Retinal pigment epithelial cell (primary cell): ENCODE data around the gene SPIB.

ENCODE experiments used
- DNase-seq: peaks from one replicate; pipeline ENCODE4 v3.0.0-alpha.2; 2010; ENCODE audit warnings: low read depth
- H3K4me3 ChIP-seq: 2 replicates; pipeline ENCODE4 v1.5.1; 2011; ENCODE audit warnings: mild to moderate bottlenecking, low read length, control low read depth, moderate library complexity
- CTCF ChIP-seq: conservative IDR thresholded peaks from 2 replicates; pipeline ENCODE4 v1.5.1; 2011; ENCODE audit warnings: low read depth, low read length, control low read depth, inconsistent platforms

SPIB gene

DNA sequence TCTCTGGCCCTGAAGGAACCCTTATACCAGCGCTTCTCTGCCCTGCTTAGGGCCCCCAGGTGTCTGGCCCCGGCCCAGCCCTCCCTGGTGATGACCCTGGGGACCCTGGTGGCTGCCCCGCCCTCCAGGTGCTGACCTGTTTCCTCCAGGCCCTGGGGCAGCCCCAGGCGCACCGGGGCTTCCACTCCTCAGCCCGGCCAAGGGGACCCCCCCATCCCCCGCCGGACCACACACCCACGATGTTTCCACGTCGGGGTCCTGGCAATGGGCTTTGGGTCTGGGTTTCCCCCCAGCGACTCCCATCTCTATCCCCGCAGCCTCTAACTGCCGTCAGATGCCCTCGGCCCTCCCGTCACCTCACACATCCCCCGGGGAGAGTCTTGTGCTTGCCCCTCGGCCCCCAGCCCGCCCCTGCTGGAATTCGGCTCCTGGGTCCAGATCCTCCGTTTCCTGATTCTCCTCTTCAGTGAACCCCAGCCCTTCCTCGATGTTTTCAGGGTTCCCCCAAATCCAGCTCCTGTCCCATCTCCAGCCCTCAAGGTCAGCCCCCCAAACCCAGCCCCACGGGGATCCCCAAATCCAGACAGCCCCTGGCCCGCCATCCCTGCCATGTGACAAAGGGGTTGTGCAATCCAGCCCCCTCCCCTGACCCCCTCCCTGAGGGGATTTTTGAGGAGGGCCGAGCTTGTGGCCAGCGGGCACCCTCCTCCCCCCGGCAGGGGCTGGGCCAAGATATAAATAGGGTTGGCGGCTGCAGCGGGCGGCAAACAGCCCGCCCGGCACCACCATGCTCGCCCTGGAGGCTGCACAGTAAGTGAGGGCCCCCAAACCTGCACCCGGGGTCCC, at the start of gene SPIB:
Gene SPIB (plus strand): TSS at position 763 of the 846 bp plus-strand sequence. CDS start 25 bp downstream, at position 788.
- H3K4me3 ChIP-seq: no peak within 1 kb of the TSS
- no peak for DNase-seq
- no peak for TF ChIP-seq CTCF

GRCh38 chr19:50371914-50372475, 46.7 kb upstream of the SPIB start:
- DNase-seq: no peak
- no peak overlapping the region for H3K4me3 ChIP-seq
- TF ChIP-seq CTCF: no peak

DNA sequence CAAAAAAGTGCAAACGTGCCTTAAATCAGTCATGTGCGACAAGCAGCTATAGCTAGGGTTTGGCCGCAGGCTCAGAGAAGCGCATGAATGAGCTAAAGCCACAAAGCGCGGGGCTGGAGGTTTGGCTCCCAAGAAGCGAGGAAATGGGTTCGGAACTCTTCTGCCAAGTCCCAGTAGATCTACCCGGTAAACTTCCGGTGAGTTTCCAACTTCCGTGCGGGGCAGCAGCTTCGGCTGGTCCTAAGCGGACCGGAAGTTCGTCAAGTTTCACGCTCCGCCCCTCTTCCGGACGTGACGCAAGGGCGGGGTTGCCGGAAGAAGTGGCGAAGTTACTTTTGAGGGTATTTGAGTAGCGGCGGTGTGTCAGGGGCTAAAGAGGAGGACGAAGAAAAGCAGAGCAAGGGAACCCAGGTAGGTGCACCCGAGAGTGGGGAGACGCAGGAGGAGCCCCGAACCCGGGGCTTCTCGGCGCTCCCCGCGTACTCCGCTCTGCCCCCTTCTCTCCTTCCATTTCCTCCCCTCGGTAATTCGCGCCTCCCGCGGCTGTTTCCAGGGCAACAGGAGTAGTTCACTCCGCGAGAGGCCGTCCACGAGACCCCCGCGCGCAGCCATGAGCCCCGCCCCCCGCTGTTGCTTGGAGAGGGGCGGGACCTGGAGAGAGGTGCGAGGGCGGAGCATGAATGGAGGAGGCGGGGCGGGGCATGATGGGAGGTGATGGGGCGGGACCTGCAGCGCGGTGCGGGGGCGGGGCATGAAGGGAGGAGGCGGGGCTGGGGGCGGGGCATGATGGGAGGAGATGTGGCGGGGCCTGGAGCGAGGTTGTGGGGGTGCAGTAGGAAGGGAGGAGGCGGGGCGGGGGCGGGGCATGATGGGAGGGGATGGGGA, 42.3 kb upstream of the SPIB start, which contains the start of gene NR1H2:
Gene NR1H2 (plus strand): TSS at position 292 of the 885 bp plus-strand sequence. CDS start 1,149 bp downstream, outside the sequence.
- H3K4me3 ChIP-seq: peak within 1 kb of the TSS; percentile 93
- TF ChIP-seq CTCF: no peak
- peak; percentile 91 for DNase-seq

DNA sequence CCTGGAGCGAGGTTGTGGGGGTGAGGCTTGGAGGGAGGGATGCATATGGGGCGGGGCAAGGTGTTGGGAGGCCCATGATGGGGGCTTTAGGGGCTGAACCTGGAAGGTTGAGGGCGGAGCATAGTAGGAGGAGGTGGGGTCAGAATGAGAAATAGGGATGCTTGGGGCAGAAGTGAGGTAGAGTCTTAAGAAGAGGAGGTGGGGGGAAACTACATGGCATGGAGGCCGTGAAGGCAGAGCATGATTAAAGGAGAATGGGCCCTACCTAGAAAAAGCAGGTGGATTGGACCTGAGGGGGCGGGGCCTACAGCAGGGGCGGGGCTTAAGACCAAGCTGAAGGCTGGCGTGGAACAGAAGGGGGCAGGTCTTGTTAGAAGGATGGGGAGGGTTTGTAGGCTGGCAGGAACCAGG, 41.7 kb upstream of the SPIB start:
- no peak for DNase-seq
- peak overlapping the region; percentile 25 for H3K4me3 ChIP-seq
- TF ChIP-seq CTCF: no peak

- no peak overlapping the region for H3K4me3 ChIP-seq
- no peak for DNase-seq
- TF ChIP-seq CTCF: no peak
These were observed 41.2 kb upstream of the SPIB start for GRCh38 chr19:50377517-50377916.

GRCh38 chr19:50378169-50378862, 40.4 kb upstream of the SPIB start:
- no peak overlapping the region for H3K4me3 ChIP-seq
- no peak for TF ChIP-seq CTCF
- no peak for DNase-seq
